NCI-H1417 (cell line): ENCODE data around the gene MOCOS.
"Not testable (repeated sequence)": the region's sequence is repeated elsewhere in the genome, so short reads cannot be mapped to it uniquely, and the experiment has no call there.

Experiments used
- DNase-seq, 3 experiments: peaks; one replicate each; lab custom pipeline; 2025; lab: John Stamatoyannopoulos, UW

The MOCOS gene

DNA sequence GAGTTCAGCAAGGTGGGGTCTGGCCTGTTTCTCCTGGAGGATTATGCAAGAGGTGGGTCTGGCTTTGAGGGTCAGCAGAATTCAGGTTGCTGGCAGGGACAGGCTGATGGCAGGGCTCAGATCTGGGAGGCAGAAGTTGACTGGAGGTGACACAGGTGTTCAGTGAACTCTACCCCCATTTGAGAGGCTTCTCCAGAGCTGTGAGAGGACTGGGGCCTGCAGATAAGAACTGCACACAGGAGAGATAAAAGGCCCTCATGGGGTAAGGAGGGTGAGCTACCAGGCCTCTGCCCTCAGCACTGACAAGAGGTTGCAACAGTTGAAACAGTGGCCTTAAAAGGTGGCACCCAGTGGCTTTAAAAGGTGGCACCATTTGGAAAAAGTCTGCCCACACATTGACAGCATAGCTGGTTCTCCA lies 13.1 kb downstream of the MOCOS start:
- DNase-seq = no peak

DNA sequence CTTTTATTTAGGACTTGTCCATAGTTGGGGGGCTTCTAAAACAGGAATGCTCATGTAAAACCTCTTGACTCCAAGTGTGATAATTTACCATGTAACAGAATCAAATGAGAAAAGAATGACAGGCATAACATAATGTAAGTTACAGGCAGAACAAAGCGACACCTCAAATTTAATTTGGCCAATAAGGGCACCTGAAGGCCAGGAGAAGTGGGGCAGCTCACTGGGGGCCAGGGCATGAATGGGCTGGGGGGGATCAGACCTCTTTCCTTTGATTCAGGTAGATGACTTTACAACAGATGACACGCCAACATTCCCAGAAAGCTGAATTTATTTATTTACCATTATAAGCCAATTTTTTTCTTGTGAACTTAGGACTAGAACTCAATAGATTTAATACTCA lies 14.5 kb downstream of the MOCOS start:
- no peak for DNase-seq

DNA sequence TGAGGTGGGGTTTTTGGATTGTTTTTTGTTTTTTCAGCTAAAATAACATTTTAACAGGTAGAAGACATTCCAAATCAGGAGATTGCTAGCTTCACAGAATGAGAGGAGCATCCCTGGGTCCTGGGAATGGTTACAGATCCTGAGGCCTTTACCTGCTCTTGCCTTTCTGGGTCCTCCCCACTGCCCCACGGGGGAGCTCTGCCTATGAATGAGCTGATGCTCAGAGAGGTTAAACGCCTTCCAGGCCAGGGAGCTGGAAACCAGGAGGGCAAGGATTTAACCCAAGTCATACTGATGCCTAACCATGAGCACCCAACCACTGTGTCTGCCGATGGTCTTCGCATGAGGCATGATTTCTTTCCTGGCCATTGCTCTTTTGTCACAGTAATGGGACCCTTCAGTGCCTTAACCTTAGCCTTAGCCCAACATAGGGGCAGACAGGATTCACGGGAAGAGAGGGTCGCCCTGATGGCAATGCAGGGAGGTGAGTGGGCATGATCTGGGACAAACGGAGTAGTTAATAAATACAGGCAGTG lies 16.1 kb downstream of the MOCOS start:
- DNase-seq = no peak

DNA sequence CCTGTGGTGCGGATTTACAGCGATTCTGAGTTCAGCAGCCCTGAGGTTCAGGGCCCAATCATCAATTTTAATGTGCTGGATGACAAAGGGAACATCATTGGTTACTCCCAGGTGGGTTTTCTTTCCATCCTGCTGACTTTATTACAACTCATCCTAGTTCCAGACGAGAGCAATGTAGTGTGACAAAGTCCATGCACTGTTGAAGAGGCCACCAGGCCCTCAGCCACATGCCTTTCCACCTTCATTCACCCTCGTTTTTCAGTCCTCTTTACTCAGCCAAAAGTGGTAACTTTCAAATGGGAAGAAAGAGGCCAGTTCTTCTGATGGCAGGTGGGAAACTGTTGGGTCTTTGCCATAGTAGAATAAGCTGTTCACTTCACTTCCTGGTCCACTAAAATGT lies 17.9 kb downstream of the MOCOS start:
- no peak for DNase-seq

DNA sequence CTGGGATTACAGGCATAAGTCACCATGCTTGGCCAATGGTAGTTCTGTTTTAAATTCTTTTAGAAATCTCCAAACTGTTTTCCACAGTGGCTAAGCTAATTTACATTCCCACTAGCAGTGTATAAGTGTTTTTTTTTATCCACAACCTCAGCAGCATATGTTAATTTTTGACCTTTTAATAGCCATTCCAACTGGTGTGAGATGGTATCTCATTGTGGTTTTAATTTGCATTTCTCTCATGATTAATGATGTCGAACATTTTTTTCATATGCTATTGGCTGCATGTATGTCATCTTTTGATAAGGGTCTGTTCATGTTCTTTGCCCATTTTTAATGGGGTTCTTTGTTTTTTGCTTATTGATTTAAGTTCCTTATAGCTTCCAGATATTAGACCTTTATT lies 20.0 kb downstream of the MOCOS start:
- DNase-seq = no peak

DNA sequence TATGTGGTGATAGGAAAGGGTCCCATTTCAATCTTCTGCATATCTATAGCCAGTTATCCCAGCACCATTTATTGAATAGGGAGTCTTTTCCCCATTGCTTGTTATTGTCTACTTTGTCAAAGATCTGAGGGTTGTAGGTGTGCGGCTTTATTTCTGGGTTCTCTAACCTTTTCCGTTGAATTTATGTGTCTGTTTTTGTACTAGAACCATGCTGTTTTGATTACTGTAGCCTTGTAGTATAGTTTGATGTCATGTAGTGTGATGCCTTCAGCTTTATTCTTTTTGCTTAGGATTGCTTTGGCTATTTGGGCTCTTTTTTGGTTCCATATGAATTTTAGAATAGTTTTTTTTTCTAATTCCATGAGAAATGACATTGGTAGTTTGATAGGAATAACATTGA lies 20.7 kb downstream of the MOCOS start:
- not testable (repeated sequence) for DNase-seq

DNA sequence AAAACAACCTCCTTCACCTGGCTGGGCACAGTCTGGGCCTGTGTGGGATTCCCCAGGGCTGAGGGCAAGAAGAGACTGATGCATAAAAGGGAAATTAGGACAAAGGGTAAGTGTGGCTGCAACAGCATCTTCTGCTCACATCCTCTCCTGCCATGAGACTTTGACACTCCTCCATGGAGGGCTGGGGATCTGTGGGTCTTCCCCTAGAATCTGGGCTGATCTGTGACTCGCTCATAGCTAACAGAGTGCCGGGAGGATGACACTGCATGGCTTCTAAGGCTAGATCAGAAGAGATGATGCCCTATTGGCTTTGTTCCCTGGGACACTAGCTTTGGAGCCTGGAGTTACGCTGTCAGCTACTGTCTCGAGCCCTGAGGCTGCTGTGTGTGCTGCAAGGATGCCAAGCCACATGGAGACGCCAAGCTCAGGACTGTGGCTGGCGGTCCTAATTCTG lies 24.3 kb downstream of the MOCOS start:
- no peak for DNase-seq

DNA sequence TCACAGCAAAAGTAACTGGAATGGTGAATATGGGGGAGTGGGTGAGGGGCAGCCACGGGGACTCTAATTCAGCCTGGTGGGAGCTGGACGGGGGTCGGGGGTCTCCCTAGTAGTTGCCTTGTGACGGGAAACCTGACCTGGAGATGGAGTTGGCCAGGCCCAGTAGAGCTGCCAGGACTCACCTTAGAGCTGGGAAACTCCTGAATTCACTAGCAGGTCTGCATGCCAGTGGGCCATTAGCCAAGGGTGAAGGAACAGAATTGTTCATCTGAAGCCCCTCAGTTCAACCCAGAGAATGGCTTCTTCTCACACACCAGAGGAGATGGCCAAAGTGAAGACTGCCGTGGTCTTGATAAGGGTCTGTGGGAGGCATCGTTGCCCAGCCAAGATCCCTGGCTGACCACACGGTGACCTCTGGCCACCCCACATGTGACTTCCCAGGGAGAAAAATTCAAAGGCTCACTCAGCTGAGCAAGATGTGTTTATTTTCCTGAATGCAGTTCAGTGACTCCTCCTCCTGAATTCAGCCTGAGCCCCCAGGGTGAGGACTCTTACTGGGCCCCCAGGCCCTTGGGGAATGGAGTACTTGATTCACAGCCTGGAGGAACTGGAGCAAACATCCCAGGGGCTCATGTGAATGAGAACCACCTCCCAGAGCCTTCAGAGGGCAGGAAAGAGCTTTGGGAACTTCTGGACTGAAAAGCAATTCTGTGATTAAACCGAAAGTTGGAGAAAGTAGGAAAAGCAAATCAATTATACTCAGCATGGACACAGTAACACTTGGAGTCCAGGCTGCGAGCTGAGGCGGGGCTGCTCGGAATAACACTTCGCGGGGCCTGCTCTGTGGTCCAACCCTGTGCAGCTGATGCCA lies 25.2 kb downstream of the MOCOS start:
- DNase-seq = no peak

DNA sequence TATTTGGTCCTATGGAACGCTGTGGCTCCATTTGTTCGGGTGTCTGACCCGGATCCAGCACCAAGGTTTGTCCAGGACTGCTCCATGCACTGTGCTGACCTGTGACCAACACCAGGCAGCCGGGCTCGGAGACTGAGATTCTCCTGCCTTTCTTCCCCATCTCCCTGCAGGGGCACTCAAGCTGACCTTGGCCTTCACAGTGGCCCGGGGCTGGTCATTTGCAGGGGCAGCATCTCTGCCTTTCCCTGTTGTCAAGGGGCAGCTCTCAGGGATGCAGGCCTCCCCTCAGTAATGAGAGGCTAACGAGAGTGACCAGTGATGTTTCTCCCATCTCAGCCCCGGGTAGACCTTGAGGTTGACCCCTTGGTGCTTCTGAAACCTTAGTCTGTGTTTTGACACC lies 27.5 kb downstream of the MOCOS start:
- DNase-seq = no peak

DNA sequence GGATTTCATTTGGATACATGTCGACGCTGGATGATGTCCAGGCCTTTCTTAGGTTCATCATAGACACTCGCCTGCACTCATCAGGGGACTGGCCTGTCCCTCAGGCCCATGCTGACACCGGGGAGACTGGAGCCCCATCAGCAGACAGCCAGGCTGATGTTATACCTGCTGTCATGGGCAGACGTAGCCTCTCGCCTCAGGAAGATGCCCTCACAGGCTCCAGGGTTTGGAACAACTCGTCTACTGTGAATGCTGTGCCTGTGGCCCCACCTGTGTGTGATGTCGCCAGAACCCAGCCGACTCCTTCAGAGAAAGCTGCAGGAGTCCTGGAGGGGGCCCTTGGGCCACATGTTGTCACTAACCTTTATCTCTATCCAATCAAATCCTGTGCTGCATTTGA lies 28.3 kb downstream of the MOCOS start:
- no peak for DNase-seq

DNA sequence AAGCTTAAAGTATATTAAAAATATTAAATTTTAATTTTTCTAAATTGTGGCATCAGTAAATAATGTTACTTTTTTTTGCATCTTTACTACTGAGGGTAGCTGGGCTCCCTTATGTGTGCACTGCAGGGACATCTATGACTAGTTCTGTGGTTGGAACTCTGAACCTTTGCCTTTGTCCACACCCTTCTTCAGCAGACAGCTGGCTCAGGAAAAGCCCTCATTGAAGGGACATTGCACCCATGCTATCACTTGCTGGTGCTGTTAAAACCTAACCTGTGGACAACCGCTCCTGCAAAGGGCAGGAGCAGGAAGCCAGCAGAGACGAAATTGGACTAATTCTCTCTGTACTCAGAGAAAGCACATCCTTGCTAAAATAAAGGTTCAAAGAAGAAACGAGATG lies 30.1 kb downstream of the MOCOS start:
- DNase-seq = no peak

DNA sequence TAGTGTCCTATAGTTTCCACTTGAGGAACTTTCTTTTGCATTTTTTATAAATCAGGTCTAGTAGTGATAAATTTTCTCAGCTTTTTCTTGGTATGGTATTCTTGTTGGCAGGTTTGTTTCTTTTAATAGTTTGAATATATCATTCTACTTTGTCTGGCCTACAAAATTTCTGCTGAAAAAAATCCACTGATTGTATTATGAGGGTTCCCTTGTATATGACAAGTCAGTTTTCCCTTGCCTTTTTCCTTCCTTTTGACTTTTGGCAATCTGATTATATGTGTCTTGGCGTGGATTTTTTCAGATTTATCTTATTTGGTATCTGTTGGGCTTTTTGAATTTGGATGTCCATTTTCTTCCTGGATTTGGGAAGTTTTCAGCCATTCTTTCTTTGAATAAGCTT lies 41.9 kb downstream of the MOCOS start:
- DNase-seq = no peak

DNA sequence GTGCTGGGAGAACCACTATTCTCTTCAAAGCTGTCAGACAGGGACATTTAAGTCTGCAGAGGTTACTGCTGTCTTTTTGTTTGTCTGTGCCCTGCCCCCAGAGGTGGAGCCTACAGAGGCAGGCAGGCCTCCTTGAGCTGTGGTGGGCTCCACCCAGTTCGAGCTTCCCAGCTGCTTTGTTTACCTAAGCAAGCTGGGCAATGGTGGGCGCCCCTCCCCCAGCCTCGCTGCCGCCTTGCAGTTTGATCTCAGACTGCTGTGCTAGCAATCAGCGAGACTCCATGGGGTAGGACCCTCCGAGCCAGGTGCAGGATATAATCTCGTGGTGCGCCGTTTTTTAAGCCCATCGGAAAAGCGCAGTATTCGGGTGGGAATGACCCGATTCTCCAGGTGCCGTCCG lies 53.2 kb downstream of the MOCOS start:
- DNase-seq = not testable (repeated sequence)

DNA sequence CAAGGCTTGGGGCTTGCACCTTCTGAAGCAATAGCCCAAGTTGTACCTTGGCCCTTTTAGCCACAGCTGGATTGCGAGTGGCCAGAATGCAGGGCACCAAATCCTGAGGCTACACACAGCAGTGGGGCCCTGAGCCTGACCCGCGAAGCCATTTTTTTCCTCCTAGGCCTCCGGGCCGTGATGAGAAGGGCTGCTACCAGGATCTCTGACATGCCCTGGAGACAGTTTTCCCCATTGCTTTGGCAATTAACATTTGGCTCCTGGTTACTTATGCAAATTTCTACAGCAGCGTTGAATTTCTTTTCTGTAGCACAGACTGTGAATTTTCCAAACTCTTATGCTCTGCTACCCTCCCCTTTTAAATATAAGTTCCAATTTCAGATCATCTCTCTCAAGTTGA lies 54.5 kb downstream of the MOCOS start:
- DNase-seq = no peak

DNA sequence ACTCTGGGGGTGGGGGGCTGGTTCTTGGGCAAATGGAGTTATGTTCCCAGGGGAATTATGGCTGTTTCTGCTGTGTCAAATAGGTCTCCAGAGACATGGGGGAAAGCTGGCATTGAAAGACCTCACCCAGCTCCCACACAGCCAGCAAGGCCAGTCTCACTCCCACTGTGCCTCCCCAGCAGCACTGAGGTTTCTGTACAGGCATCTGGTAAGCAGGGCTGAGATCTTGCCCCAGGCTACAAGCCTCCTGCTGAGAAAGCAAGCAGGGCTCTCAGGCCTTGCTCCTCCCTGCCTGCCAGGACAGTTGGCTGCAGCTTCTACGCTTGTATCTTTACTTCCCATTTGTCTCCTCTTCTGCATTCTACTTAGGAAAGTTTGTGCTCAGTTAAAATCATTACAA lies 59.7 kb downstream of the MOCOS start:
- DNase-seq = peak in 1 of 3 experiments; percentile 57

DNA sequence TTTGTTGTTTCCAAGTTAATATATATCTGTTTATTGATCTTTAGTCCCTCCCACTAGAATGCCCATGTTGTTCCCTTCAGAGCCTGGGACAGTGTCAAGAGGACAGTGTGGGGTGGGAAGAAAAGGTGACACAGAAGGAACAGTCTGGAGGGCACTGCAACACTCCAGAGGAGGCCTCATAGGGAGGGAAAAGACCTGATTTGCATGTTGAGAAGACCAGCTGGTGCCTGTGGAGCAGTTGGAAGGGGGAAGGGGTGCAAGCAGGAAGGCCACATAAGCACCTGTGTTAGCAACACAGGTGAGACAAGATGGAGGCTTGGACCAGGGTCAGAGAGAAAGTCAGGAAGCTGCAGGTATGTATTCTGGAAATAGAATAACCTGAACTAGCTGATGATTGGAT lies 62.1 kb downstream of the MOCOS start:
- DNase-seq = peak in 1 of 3 experiments; percentile 12

DNA sequence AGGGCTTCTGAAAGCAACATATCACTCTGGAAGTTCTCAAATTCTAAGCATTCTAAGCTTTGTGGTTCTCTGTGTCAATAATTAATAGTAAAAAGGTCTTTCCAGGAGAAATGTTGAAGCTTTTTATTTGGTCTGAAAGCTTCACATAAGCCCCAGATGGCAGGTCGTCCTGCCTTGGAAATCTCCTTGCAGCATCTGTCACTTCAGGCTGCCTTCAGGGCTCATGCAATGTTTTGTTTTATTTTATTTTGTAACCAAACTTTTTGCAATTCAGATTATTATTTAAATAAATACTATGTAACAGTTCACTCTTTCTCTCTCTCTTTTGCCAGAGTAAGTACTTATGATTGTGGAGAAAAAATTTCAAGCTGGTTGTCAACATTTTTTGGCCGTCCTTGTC lies 63.5 kb downstream of the MOCOS start:
- no peak for DNase-seq

DNA sequence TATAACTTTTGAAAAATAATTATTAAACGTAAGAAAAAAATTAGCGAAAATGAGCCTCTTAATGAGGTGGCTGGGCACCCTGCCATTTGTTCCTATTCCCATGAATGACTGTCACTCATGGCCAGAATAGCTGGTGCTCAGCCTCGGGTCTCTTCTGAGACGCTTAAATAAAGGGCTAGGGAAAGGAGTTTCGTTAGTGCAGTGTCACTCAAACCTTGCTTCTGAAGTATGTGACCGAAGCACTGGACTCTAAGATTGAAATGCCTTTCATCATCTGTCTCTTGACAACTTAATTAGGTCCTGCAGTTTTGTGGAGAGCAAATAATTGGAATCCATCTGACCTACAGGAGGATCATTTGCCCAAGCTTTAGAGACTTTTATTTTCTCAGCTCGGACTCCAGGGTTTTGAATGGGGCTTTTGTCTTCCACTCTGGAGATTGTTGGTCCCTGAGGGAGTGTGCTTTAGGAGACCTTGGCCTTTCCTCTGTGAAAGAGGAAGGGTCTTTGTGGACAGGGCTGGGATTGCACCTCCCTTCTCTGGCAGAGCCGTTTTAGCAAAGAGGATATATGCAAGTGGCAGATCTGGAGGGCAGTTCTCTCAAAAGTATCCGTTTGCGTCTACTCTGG lies 67.9 kb downstream of the MOCOS start:
- peak in 1 of 3 experiments; percentile 67 for DNase-seq

DNA sequence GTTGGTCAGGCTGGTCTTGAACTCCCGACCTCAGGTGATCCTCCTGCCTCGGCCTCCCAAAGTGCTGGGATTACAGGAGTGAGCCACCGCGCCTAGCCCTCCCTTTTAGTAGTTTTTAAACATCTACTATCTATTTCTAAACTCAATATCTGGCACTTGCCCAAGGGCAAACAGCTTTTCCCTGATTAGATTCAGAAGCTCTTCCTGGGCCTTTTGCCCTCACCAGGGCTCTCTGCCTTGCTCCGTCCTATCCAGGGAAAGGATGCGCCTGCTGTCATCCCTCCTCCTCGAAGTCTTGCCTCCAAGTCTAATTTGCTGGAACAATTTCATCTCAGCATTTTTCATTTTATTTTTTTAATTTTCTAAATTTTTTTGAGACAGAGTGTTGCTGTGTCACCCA lies 68.8 kb downstream of the MOCOS start:
- no peak for DNase-seq

DNA sequence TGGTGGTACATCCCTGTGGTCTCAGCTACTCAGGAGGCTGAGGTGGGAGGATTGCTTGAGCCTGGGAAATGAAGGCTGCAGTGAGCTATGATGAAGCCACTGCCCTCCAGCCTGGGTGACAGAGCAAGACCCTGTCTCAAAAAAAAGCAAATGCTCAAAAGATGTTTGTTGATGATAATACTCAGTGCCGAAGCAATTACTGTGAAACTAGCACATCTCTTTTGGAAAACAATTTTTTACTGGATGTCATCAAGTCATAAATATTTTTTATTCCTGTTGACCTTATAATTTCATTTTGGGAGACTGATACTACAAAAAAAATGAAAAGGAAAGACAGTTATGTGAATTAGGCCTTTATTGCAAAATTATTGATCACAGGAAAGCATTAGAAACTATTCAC lies 75.7 kb downstream of the MOCOS start:
- DNase-seq = no peak

DNA sequence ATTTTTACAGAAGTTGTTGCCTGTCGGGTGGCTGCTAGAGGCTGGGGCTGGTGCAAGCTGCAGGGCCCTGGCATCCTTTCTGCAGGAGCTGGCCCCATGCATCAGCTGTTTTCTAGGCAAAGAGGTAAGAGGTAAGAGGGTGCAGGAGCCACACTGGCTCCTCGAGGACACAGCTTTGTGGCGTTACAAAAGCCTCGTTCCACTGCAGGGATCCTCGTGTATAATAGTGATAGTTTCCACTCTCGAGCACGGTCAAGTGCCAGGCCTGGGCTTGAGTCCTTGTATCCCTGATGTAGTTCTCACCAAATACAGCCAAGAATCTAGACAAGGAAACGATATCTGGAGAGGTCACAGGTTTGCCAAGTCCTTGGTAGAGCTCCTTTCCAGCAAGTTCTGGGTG lies 77.0 kb downstream of the MOCOS start:
- peak in 1 of 3 experiments; percentile 11 for DNase-seq

DNA sequence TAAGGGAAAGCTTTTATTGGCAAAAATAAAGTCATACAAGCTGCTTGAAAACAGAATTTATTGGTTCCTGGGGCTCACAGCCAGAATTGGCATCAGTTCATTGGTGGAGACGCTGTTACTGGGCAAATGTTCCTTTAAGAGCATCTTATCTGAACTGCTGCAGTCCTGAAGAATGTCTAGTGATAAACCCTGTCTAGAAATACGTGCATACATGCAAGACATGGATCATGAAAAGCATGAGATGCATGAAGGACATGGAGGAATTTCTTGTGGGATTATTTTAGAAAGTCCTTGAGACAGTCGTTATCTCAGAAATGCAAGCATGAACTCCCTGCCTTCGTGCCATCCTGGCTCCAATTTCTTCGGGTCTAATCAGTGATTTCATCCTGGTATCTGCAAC lies 77.7 kb downstream of the MOCOS start:
- no peak for DNase-seq

DNA sequence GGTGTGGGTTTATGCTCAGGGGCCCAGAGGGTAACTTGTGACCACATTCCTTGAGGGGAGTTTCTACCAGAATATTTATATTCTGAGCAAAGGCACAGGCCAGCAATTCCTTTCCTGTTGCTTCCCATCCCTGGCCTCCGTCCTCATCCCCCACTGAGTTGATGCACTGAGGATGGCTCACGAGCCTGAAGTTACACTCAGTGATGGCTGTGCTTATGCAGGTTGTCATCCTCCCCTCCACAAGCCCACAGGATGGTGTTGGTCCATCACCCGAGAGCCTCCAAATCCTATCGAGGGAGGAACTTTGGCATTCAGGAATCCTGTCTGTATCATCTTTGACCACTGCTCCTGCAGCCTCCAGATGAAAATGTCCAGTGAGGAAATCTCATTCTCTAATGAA lies 81.9 kb downstream of the MOCOS start:
- no peak for DNase-seq
